Brain microvascular endothelial cell (primary cell): ENCODE results near the gene CDKN3.

ENCODE experiments used
- DNase-seq: peaks from one replicate; pipeline ENCODE4 v3.0.0-alpha.2; 2020
- H3K27ac ChIP-seq: fragments of 250-450 bp; sonication (Bioruptor Pico); 2 replicates; pipeline ENCODE4 v1.5.1; 2020; ENCODE audit warnings: mild to moderate bottlenecking, moderate library complexity
- H3K27me3 ChIP-seq: fragments of 250-450 bp; sonication (Bioruptor Pico); replicated peaks from 2 replicates; pipeline ENCODE4 v1.5.1; 2020; ENCODE audit warnings: mild to moderate bottlenecking
- H3K36me3 ChIP-seq: fragments of 250-450 bp; sonication (Bioruptor Pico); replicated peaks from 2 replicates; pipeline ENCODE4 v1.5.1; 2020; ENCODE audit warnings: mild to moderate bottlenecking
- H3K4me3 ChIP-seq: 2 replicates; pipeline ENCODE4 v1.5.1; 2011; ENCODE audit warnings: low read depth, mild to moderate bottlenecking, control low read depth, low read length, moderate library complexity
- in situ Hi-C: cut with HindIII; loops from 2 replicates; pipeline ENCODE4 v1.10.0; 2017; ENCODE audit warnings: low sequenced_read_pairs, low pct_ligation_motif_present
- TF ChIP-seq, protein P1 (sequence below): IDR thresholded peaks from 2 replicates; pipeline ENCODE4 v1.5.1; 2011; ENCODE audit warnings: low read depth, mild to moderate bottlenecking, moderate library complexity, low read length, control low read depth, inconsistent platforms; ENCODE audit errors: missing control alignments

CDKN3 gene

DNA sequence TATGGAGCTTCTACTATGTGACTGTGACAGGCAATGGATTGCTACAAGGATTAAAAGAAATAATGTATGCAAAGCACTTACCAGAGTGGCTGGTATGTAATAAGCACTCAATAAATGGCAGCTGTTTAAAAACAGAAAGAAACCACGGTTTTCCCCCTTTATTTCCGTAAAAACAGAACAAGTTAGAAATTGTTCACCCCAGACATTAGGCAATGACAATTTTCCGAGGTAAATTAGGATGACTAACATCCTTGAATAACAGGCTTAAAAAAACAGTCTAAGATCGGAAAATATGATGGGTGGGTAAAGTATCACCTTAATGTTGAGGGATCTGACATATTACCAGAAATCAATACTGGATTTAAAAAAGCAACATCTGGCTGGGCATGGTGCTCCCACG lies 65.2 kb downstream of the CDKN3 start:
- no peak overlapping the region for H3K4me3 ChIP-seq
- no peak for DNase-seq
- no peaks in the 10 kb centered on the region for H3K36me3 ChIP-seq
- in situ Hi-C loops: no loop called here
- no peaks in the 10 kb centered on the region for H3K27me3 ChIP-seq
- TF ChIP-seq, protein P1, sequence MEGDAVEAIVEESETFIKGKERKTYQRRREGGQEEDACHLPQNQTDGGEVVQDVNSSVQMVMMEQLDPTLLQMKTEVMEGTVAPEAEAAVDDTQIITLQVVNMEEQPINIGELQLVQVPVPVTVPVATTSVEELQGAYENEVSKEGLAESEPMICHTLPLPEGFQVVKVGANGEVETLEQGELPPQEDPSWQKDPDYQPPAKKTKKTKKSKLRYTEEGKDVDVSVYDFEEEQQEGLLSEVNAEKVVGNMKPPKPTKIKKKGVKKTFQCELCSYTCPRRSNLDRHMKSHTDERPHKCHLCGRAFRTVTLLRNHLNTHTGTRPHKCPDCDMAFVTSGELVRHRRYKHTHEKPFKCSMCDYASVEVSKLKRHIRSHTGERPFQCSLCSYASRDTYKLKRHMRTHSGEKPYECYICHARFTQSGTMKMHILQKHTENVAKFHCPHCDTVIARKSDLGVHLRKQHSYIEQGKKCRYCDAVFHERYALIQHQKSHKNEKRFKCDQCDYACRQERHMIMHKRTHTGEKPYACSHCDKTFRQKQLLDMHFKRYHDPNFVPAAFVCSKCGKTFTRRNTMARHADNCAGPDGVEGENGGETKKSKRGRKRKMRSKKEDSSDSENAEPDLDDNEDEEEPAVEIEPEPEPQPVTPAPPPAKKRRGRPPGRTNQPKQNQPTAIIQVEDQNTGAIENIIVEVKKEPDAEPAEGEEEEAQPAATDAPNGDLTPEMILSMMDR: no peak
- no peak overlapping the region for H3K27ac ChIP-seq

DNA sequence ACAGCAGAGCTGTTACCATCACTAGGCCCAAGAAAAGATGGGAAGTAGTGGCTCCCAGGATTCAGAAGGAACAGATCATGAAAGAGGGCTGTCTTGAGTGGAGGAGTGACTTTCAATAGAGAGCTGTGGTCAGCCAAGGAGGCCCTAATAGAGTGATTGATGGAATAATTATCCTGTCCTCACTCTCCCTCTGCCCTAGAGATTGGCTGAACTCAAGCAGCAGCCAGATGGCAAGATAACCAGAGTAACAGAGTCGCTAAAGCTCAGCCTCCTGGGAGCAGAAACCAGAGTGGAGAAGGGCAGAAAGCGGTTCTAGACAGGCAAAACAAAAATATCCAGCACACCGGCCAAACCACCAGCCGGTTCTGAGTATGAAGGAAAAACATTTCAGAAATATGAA lies 68.8 kb downstream of the CDKN3 start:
- no peak overlapping the region for H3K4me3 ChIP-seq
- no peaks in the 10 kb centered on the region for H3K27me3 ChIP-seq
- TF ChIP-seq, protein P1: no peak
- no peaks in the 10 kb centered on the region for H3K36me3 ChIP-seq
- DNase-seq: no peak
- no peak overlapping the region for H3K27ac ChIP-seq
- in situ Hi-C loops: no loop called here

DNA sequence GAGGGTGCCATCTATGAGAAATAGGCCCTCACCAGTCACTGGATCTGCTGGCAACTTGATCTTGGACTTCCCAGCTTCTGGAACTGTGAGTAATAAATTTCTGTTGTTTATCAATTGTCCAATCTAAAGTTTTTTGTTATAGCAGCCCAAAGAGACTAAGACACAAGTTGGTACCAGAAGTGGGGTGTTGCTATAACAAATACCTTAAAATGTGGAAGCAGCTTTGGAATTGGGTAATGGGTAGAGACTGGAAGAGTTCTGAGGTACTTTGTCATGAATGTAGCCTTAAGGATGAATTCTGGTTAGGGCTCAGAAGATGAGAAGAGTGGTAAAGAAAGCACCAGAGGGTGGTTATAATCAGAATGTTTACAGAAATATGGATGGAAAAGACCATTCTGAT lies 70.5 kb downstream of the CDKN3 start:
- Histone ChIP-seq H3K27ac (no peak overlapping the region), H3K36me3 (no peaks in the 10 kb centered on the region), H3K27me3 (no peaks in the 10 kb centered on the region), H3K4me3 (no peak overlapping the region)
- DNase-seq: no peak
- in situ Hi-C loops: no loop called here
- TF ChIP-seq, protein P1: no peak
